H1 (cell line): ENCODE measurements around the gene ZNHIT3. TPM values are rescaled to one million over a fixed set of nuclear protein-coding genes. Genes with fewer than 3 reads are reported as not detected.

Source experiments
- CHD2 ChIP-seq: IDR thresholded peaks from 2 replicates; pipeline ENCODE4 v1.6.1; 2012; ENCODE audit warnings: low read length, improper control_type of control experiment
- CHD7 ChIP-seq: fragments of 300-600 bp; sonication (generic); IDR thresholded peaks from 2 replicates; pipeline ENCODE4 v1.7.1; 2012; ENCODE audit warnings: low read length, moderate library complexity, mild to moderate bottlenecking, inconsistent platforms; ENCODE audit not compliant: insufficient replicate concordance
- CTBP2 ChIP-seq: IDR thresholded peaks from 2 replicates; pipeline ENCODE4 v1.7.0; 2011; ENCODE audit warnings: borderline replicate concordance, mild to moderate bottlenecking, moderate library complexity, mixed read lengths, low read length; ENCODE audit not compliant: insufficient read depth, insufficient read length
- MAFK ChIP-seq: IDR thresholded peaks from 2 replicates; pipeline ENCODE4 v1.6.1; 2012; ENCODE audit warnings: low read depth, mild to moderate bottlenecking, improper control_type of control experiment, low read length
- POLR2A ChIP-seq, 2 experiments: IDR thresholded peaks; 1 replicate in 1 of 2; 2 replicates in 1 of 2; pipeline ENCODE4 v1.6.1; 2011; ENCODE audit warnings: low read depth in 2 of 2, low read length in 2 of 2, mild to moderate bottlenecking in 2 of 2; ENCODE audit errors: control extremely low read depth in 1 of 2
- SP4 ChIP-seq: IDR thresholded peaks from 2 replicates; pipeline ENCODE4 v1.6.1; 2012; ENCODE audit warnings: low read length, inconsistent platforms
- SRF ChIP-seq: IDR thresholded peaks from 2 replicates; pipeline ENCODE4 v1.6.1; 2011; ENCODE audit warnings: mild to moderate bottlenecking, low read depth, low read length, moderate library complexity
- TCF12 ChIP-seq: IDR thresholded peaks from 2 replicates; pipeline ENCODE4 v1.6.1; 2011; ENCODE audit warnings: low read depth, mild to moderate bottlenecking, low read length
- USF2 ChIP-seq: IDR thresholded peaks from 2 replicates; pipeline ENCODE4 v1.6.1; 2011; ENCODE audit warnings: low read length, improper control_type of control experiment
- ZNF274 ChIP-seq: IDR thresholded peaks from 2 replicates; pipeline ENCODE4 v1.7.0; 2012; ENCODE audit warnings: low read length, borderline replicate concordance; ENCODE audit errors: extremely low read depth
- polyA plus RNA-seq, 7 experiments: library from polyadenylated mRNA; depleted of rRNA in 3 of 7; stranded (reverse) in 5 of 7; unstranded in 2 of 7; fragments of >200 nt in 5 of 7; fragments of 200-250 nt in 2 of 7; gene quantifications; 1 replicate in 5 of 7; 2 replicates in 1 of 7; 4 replicates in 1 of 7; pipeline versions ENCODE4 v1.2.1 to v1.2.3, GENCODE V29; 2011 to 2013; ENCODE audit warnings: missing spikeins in 2 of 7, mixed read lengths in 2 of 7
- total RNA-seq: library from RNA; stranded (reverse); fragmentation: NEBNext Ultra II Directional; extraction: Animal tissue kit (Norgen Biotek cat#: 25700); gene quantifications from 2 replicates; pipeline ENCODE4 v1.2.1, GENCODE V29; 2021

The ZNHIT3 gene
- total and polyA plus RNA-seq, 2 of the 8 experiments (the other 6 are each of a cell fraction or from before 2014, with no cell fraction given) = 59.1 to 147 TPM

DNA sequence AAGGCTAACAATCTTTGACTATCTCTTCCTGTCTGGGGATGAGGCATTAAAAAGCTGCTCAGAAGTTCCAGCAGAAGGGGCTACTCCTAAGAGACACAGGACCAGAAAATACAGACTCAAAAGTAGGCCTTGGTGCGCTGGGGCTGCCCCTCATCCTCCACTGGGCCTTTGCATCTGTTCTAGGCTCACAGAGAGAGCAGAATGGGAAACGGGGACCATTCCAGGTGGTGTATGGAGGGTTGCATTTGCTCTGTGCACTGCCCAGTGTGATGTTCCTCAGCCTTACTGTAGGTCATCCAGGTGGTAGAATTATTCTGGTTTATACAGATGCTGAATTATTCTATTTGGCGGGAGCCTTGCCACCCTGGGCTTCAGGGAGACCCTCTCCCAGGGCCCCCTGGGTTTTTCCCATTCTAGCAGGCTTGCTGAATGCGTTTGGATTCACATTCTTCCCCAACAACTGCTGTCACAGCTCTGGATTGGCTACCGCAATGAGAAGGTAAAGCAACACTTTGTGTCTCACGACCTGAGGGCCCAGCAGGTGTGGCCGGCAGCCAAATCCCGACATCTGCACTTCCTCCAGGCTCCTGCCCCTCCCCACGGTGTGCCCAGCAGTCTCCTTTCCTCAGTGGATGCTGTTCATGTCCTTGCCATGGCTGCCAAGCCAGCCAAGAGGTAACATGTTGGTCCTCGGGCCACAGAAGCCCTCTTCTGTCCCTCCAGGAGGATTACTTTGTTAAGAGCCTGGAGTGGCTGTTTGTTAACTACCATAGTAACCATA, 25.0 kb upstream of the ZNHIT3 start (continued):
- TF ChIP-seq CHD7 = no peak
- no peak for TF ChIP-seq CTBP2
- no peak for TF ChIP-seq USF2
- no peak for TF ChIP-seq MAFK
- TF ChIP-seq SRF = no peak
- no peak for TF ChIP-seq SP4
- TF ChIP-seq POLR2A (IDR thresholded peaks at IDR 0.05; ENCODE audit: control extremely low read depth in 1 of 2, low read depth in 2 of 2, low read length in 2 of 2) = no peak
- no peak for TF ChIP-seq ZNF274
- TF ChIP-seq TCF12 = no peak
- TF ChIP-seq CHD2 = no peak
